Measurements from ENCODE around the gene METTL6. TPM values are rescaled to one million over a fixed set of nuclear protein-coding genes. Genes with fewer than 3 reads are reported as not detected.

Gene METTL6
- total and polyA plus RNA-seq, 2 of the 4 experiments (the other 2 are of a cell fraction) = 15.4 to 21.5 TPM

DNA sequence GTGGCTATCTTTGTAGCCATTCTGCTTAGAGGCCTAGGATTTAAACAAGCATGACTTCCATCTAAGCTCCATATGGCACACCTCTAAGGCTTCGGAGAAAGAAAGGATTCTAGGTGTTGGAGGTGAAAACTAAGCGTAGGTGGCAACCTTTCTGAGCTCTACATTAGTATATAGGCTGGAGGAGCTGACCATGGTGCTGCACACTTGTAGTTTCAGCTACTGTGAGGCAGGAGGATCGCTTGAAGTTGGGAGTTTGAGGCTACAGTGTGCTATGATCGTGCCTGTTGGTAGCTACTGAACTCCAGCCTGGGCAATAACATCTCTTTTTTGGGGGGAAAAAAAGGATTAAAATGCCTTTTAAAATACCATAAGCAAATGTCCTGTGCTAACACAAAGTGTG, 7.4 kb upstream of the METTL6 start:
- in situ Hi-C loops (cut with MboI; ENCODE audit: low sequenced_read_pairs) (no loop called here), intact Hi-C loops (cut with micrococcal nuclease) (no loop called here), dilution Hi-C loops (cut with HindIII; ENCODE audit: low sequenced_read_pairs, unreplicated experiment) (no loop called here)
- Histone ChIP-seq H3K4ac (ENCODE audit: low read depth, low read length) (no peak overlapping the region), H3K4me2 (ENCODE audit: low read depth, low read length) (no peak overlapping the region), H2BK15ac (ENCODE audit: low read depth, low read length) (no peak overlapping the region), H4K5ac (ENCODE audit: low read depth, low read length) (no peak overlapping the region), H3K4me1 (ENCODE audit: control insufficient read depth, insufficient read depth, low read length) (no peaks in the 10 kb centered on the region), H3K56ac (ENCODE audit: extremely low read depth, insufficient read depth, low read length) (no peak overlapping the region), H3K9me3 (ENCODE audit: control insufficient read depth, insufficient read depth, low read length) (no peaks in the 10 kb centered on the region), H2BK5ac (ENCODE audit: low read depth, low read length, poor library complexity, severe bottlenecking) (no peak overlapping the region), H3K27ac (ENCODE audit: insufficient read depth, low read length) (no peak overlapping the region), H2BK120ac (ENCODE audit: low read depth, low read length) (no peak overlapping the region), H3K14ac (replicated peaks; ENCODE audit: low read depth, low read length) (no peak overlapping the region), H3K9ac (ENCODE audit: low read depth, low read length) (no peak overlapping the region), H4K91ac (ENCODE audit: insufficient read depth, low read depth, low read length) (no peak overlapping the region), H2AK9ac (replicated peaks; ENCODE audit: low read depth, low read length, poor library complexity) (no peak overlapping the region), H3K18ac (ENCODE audit: low read depth, low read length) (no peak overlapping the region), H3K79me1 (ENCODE audit: low read depth in 1 of 2, low read length in 2 of 2) (peaks cover 8 to 30% of the 10 kb centered on the region in 2 experiments), H3K27me3 (ENCODE audit: control insufficient read depth, insufficient read depth, low read length) (no peaks in the 10 kb centered on the region), H2AK5ac (ENCODE audit: low read depth, low read length) (no peak overlapping the region), H4K20me1 (ENCODE audit: insufficient read depth, low read length) (peaks cover 4% of the 10 kb centered on the region; the same call in 1 of the 2 replicates), H2AFZ (replicated peaks; ENCODE audit: low read length, poor library complexity) (no peak overlapping the region), H2BK20ac (ENCODE audit: low read depth, low read length) (no peak overlapping the region), H4K8ac (ENCODE audit: low read depth in 2 of 2, low read length in 2 of 2) (no peak overlapping the region), H3K4me3 (ENCODE audit: insufficient read depth, low read depth, low read length) (no peak overlapping the region), H3K36me3 (ENCODE audit: control insufficient read depth, insufficient read depth, low read length) (peaks cover 42% of the 10 kb centered on the region), H3K9me1 (ENCODE audit: insufficient read depth, low read length) (peaks cover 6% of the 10 kb centered on the region; the same call in 1 of the 2 replicates), H3K23ac (ENCODE audit: low read depth, low read length) (no peak overlapping the region)
- ATAC-seq (ENCODE audit: low read depth) (no peak), DNase-seq (no peak)
- CTCF ChIA-PET = no interaction called here
- POLR2A ChIA-PET (ENCODE audit: unreplicated experiment) = no interaction called here
- no TSS peak for BruUV-seq (replicated peaks)
- TF ChIP-seq, protein P1, sequence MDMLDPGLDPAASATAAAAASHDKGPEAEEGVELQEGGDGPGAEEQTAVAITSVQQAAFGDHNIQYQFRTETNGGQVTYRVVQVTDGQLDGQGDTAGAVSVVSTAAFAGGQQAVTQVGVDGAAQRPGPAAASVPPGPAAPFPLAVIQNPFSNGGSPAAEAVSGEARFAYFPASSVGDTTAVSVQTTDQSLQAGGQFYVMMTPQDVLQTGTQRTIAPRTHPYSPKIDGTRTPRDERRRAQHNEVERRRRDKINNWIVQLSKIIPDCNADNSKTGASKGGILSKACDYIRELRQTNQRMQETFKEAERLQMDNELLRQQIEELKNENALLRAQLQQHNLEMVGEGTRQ (IDR thresholded peaks at IDR 0.05; ENCODE audit: low read depth, low read length) = no peak
- TF ChIP-seq RCOR1 (IDR thresholded peaks at IDR 0.05; ENCODE audit: insufficient replicate concordance, low read length) (no peak), CEBPB (IDR thresholded peaks at IDR 0.05; ENCODE audit: low read depth, low read length) (no peak), CHD1 (IDR thresholded peaks at IDR 0.05; ENCODE audit: low read depth, low read length) (no peak), MAFK (IDR thresholded peaks at IDR 0.05; ENCODE audit: low read depth, low read length) (no peak), BHLHE40 (IDR thresholded peaks at IDR 0.05; ENCODE audit: low read depth, low read length) (no peak)
- no CpG with 5 or more reads among the region's 4 CpGs for WGBS, 2 experiments (ENCODE audit: extremely low coverage in 2 of 2, insufficient read length in 1 of 2)
